Measurements from ENCODE around the gene PSMA6.

DNA sequence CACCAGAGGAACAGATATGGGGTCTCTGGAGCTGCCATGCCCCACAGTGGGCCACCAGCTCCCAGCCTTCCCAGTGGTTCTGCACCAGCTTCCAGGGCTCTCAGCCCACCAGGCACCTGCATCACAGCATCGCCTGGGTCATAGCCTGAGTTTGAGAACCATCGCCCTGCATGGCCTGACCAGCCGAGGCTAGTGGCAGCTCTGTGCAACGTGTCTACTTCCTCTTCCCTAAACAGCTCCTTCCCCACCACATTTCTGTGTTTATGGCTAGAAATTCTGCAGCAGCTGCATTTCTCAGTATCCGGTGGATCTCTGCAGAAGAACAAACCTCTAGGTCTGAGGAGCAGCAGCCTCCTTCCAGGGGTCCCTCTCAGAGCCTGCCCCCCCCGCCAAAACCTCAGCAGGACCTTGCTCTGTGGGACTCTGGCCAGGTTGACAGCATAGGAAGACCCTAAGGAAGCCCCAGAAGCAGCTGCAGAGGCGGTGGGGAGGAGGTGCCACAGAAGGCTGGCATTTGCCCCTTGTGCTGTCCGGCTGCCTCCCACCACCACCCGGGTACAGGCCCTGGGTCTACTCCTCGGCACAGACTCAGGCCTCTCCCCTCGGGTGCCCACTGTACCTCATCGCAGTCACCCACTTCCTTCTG, 47.7 kb downstream of the PSMA6 start:
- TF ChIP-seq EP300 (IDR thresholded peaks at IDR 0.05; ENCODE audit: borderline replicate concordance): no peak
- TF ChIP-seq TAF1 (IDR thresholded peaks at IDR 0.05; ENCODE audit: low read depth): no peak
